Activated CD4-positive, alpha-beta T cell treated with anti-CD3 and anti-CD28 coated beads, Interleukin-2, Interleukin-4, amounts not matched to agents 100 ng/mL and 50 ng/mL, durations not matched to agents 16 hours and 8 hours (primary cell): ENCODE measurements around the gene GDPD2.
"Not testable (repeated sequence)": the region's sequence is repeated elsewhere in the genome, so short reads cannot be mapped to it uniquely, and the experiment has no call there.

ENCODE experiments used
- DNase-seq: peaks from one replicate; pipeline ENCODE4 v3.0.0-alpha.2; 2020; ENCODE audit warnings: low spot score

GDPD2 gene, protein sequence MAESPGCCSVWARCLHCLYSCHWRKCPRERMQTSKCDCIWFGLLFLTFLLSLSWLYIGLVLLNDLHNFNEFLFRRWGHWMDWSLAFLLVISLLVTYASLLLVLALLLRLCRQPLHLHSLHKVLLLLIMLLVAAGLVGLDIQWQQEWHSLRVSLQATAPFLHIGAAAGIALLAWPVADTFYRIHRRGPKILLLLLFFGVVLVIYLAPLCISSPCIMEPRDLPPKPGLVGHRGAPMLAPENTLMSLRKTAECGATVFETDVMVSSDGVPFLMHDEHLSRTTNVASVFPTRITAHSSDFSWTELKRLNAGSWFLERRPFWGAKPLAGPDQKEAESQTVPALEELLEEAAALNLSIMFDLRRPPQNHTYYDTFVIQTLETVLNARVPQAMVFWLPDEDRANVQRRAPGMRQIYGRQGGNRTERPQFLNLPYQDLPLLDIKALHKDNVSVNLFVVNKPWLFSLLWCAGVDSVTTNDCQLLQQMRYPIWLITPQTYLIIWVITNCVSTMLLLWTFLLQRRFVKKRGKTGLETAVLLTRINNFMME

GRCh38 chrX:70422851-70423341, at the start of gene GDPD2:
GDPD2 (plus strand) TSS chrX:70423314; CDS start chrX:70424985, 1,671 bp downstream.
- no peak for DNase-seq

DNA sequence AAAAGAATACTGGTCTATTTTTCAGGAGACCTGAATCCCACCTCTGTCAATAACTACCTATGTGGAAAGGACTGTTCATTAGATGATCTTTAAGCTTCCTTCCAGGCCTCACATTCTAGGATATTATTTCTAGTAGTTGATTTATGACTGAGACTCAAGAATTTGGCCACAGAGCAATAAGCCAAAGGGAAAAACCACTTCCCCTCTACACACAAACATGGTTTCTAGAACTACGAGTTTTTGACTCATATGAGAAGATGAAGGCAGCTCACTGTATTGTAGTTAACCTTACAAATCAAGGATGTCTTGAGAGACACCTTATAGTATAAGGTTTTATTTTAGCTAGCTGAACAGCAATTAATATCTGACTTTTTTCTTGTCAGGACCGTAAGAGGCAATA, 36.9 kb upstream of the GDPD2 start:
- no peak for DNase-seq

DNA sequence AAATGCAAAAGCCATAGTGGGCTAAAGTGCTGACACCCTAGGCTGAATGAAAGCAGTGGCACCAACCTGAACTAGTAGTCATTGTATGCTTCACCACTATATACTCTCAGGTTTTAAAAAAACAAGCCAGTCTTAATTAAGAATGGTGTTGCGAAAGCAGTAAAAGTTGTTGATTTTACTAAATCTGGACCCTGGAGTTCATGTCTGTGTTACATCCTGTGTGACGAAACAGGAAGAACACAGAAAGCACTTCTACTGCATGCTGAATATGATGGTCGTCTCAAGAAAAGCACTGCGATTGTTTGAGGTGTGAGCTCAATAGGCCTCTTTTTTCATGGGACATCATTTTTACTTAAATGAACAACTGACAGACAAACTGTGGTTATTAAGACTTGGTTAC, 24.2 kb upstream of the GDPD2 start:
- peak; percentile 6 for DNase-seq

DNA sequence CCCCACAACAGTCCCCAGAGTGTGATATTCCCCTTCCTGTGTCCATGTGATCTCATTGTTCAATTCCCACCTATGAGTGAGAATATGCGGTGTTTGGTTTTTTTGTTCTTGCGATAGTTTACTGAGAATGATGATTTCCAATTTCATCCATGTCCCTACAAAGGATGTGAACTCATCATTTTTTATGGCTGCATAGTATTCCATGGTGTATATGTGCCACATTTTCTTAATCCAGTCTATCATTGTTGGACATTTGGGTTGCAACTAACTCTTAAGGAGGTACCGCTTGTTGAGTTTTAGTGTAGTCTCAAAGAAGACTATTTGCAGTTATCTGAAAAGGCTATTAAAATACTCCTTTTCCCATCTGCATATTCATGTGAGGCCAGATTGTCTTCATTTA, 22.9 kb upstream of the GDPD2 start:
- DNase-seq, result not testable (repeated sequence)

GRCh38 chrX:70402721-70403120, 20.4 kb upstream of the GDPD2 start:
- no peak for DNase-seq

GRCh38 chrX:70405003-70405402, 18.1 kb upstream of the GDPD2 start:
- DNase-seq, result no peak

- DNase-seq, result no peak
Observed at GRCh38 chrX:70410921-70411320, 12.2 kb upstream of the GDPD2 start.

- no peak for DNase-seq
Observed at GRCh38 chrX:70411475-70411874, 11.6 kb upstream of the GDPD2 start.

- no peak for DNase-seq
Observed at GRCh38 chrX:70421618-70422017, 1.5 kb upstream of the GDPD2 start.

GRCh38 chrX:70423936-70424675, 992 bp downstream of the GDPD2 start:
- DNase-seq, result no peak

GRCh38 chrX:70424801-70425200, 1.7 kb downstream of the GDPD2 start:
- no peak for DNase-seq

DNA sequence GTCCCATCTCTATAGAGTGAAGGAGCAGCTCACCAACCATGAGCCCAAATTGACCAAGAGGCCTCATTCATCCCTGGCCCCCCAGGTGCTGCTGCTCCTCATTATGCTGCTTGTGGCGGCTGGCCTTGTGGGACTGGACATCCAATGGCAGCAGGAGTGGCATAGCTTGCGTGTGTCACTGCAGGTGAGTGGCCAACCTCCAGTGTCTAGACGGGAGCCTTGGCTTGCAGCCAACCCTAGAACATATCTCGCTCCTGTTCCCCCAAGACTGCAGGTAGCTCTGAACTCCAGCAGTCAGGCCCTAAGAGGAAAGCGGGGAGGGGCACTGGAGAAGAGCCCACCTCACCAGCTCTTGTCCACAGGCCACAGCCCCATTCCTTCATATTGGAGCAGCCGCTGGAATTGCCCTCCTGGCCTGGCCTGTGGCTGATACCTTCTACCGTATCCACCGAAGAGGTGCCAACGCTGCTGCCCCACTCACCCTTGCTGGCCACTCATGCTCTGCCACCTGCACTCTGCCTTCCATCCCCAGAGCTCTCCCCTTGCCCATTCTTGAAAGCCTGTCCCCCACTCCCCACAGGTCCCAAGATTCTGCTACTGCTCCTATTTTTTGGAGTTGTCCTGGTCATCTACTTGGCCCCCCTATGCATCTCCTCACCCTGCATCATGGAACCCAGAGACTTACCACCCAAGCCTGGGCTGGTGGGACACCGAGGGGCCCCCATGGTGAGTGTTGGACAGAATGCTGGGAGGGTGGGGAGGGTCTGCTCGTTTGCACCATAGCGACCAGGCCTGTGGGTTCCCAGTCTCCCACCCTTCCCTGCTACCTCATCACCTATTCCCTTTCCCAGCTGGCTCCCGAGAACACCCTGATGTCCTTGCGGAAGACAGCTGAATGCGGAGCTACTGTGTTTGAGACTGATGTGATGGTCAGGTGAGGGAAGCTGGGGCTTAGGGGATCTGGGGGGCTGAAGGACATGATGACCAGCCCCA, 3.5 kb downstream of the GDPD2 start:
- DNase-seq, result no peak

DNA sequence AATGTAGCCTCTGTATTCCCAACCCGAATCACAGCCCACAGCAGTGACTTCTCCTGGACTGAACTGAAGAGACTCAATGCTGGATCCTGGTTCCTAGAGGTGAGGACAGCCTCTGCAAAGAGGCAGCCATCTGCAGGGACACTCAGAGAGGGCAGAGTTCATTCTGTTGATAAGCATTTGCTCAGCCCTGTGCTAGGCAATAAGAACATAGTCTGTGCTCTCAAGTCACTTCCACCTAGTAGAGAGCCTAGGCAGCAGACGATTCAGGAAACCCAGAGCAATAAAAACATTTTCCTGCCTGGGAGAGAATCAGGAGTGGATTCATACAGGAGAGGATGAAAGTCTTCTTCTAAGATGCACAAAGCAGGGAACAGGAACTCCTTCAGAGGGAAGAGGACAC, 4.3 kb downstream of the GDPD2 start:
- DNase-seq, result no peak

GRCh38 chrX:70429759-70430158, 6.6 kb downstream of the GDPD2 start:
- DNase-seq, result no peak

GRCh38 chrX:70432936-70433847, 10.1 kb downstream of the GDPD2 start:
- DNase-seq, result no peak

- DNase-seq, result peak; percentile 65
Observed at GRCh38 chrX:70433848-70434351, 10.8 kb downstream of the GDPD2 start.

- peak; percentile 69 for DNase-seq
Observed at GRCh38 chrX:70434352-70434866, 11.3 kb downstream of the GDPD2 start.

- no peak for DNase-seq
Observed at GRCh38 chrX:70434914-70435586, 11.9 kb downstream of the GDPD2 start.

DNA sequence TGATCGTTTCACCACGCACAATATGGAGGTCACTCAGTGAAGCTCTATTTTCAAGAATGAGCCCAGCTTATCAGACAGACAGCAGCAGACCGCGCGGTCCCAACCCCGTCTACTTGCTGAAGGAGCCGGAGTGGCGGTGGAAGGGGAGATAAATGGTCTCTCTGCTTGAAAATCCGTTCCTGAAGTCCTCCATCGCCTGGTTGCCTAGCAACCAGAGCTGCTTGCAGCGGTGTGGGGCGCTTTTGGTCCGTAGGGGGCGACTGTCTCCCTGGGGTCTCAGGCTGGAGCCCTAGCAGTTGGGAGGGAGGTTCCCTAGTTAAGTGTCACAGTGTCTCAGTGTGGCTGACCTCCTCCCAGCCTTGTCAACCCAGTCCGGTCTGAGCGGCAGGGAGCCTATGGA, 13.2 kb downstream of the GDPD2 start:
- DNase-seq, result no peak

DNA sequence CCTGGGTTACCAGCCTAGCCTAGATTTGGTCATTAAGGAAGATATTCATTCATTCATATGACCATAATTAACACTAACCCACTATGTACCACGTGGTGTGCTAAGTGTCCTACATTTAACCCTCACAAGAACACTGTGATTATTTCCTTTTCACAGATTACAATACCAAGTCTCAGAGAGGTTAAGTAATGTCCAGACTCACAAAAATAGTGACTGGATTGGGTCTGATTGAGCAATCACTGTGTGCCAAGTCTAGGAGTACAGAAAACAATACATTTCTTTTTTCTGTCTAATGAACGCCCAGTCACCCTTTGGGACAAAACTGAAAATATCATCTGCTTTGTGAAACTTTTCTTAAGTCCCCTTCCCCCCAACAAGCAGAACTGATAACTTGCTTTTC, 13.9 kb downstream of the GDPD2 start:
- DNase-seq, result no peak
